OCI-LY1 (cell line): ENCODE data around the gene AKT1.

ENCODE experiments used
- H2AFZ ChIP-seq: fragments of 200-600 bp; sonication (generic), shearing (Covaris generic); 2 replicates; pipeline ENCODE4 v1.6.0; 2014; ENCODE audit warnings: antibody characterized with exemption, mild to moderate bottlenecking, low read length
- H3F3A ChIP-seq: fragments of 200-600 bp; sonication (generic), shearing (Covaris generic); 2 replicates; pipeline ENCODE4 v1.6.0; 2014; ENCODE audit warnings: mild to moderate bottlenecking, antibody characterized with exemption, low read length, moderate library complexity; ENCODE audit not compliant: insufficient read depth
- H3K27ac ChIP-seq: fragments of 200-600 bp; sonication (generic); 2 replicates; pipeline ENCODE4 v1.5.1; 2014; ENCODE audit warnings: low read length, mixed run types, mild to moderate bottlenecking, low read depth; ENCODE audit not compliant: poor library complexity, severe bottlenecking
- H3K27me3 ChIP-seq: fragments of 200-600 bp; sonication (generic); 2 replicates; pipeline ENCODE4 v1.6.0; 2014; ENCODE audit warnings: antibody characterized with exemption, mild to moderate bottlenecking, low read length, moderate library complexity; ENCODE audit not compliant: insufficient read depth
- H3K36me3 ChIP-seq: fragments of 200-600 bp; sonication (generic); 2 replicates; pipeline ENCODE4 v1.6.1; 2014; ENCODE audit warnings: mild to moderate bottlenecking, antibody characterized with exemption, low read length, moderate library complexity, mixed read lengths; ENCODE audit not compliant: insufficient read depth
- H3K4me1 ChIP-seq: fragments of 200-600 bp; sonication (generic); 2 replicates; pipeline ENCODE4 v1.5.1; 2014; ENCODE audit warnings: mild to moderate bottlenecking, low read length, moderate library complexity; ENCODE audit not compliant: insufficient read depth, severe bottlenecking
- H3K4me2 ChIP-seq: fragments of 200-600 bp; sonication (generic), shearing (Covaris generic); 2 replicates; pipeline ENCODE4 v1.6.1; 2014; ENCODE audit warnings: low read length
- H3K4me3 ChIP-seq: fragments of 200-600 bp; sonication (generic); 2 replicates; pipeline ENCODE4 v1.5.1; 2014; ENCODE audit warnings: low read length, low read depth, mild to moderate bottlenecking, mixed read lengths; ENCODE audit not compliant: poor library complexity, severe bottlenecking
- H3K79me2 ChIP-seq: fragments of 200-600 bp; shearing (Covaris generic); 2 replicates; pipeline ENCODE4 v1.6.1; 2016; ENCODE audit warnings: mixed run types, low read length, mixed read lengths; ENCODE audit not compliant: insufficient read depth
- H3K9ac ChIP-seq: fragments of 200-600 bp; sonication (generic), shearing (Covaris generic); 2 replicates; pipeline ENCODE4 v1.6.1; 2014; ENCODE audit warnings: mild to moderate bottlenecking, low read length, mixed read lengths
- H3K9me2 ChIP-seq: fragments of 200-600 bp; sonication (generic), shearing (Covaris generic); 2 replicates; pipeline ENCODE4 v1.6.1; 2014; ENCODE audit warnings: low read depth, mild to moderate bottlenecking, low read length, mixed read lengths
- H3K9me3 ChIP-seq: fragments of 200-600 bp; shearing (Covaris generic); 2 replicates; pipeline ENCODE4 v1.6.1; 2014; ENCODE audit warnings: low read length, mixed read lengths
- H4K20me1 ChIP-seq: fragments of 200-600 bp; sonication (generic), shearing (Covaris generic); 2 replicates; pipeline ENCODE4 v1.6.0; 2016; ENCODE audit warnings: mild to moderate bottlenecking, low read length; ENCODE audit not compliant: insufficient read depth
- CTCF ChIP-seq: fragments of 200-600 bp; sonication (generic), shearing (Covaris generic); IDR thresholded peaks from 2 replicates; pipeline ENCODE4 v1.5.1; 2017; ENCODE audit warnings: mild to moderate bottlenecking, antibody characterized with exemption, low read length, moderate library complexity, mixed read lengths
- EZH2 ChIP-seq: fragments of 200-600 bp; sonication (generic), shearing (Covaris generic); IDR thresholded peaks from 2 replicates; pipeline ENCODE4 v1.8.0; 2017; ENCODE audit warnings: borderline replicate concordance, mixed run types, mild to moderate bottlenecking, antibody characterized with exemption, low read length, moderate library complexity, mixed read lengths

Gene AKT1

GRCh38 chr14:104821971-104822608, 26.5 kb upstream of the AKT1 start:
- H3K4me2 ChIP-seq, result no peak overlapping the region
- H3K27ac ChIP-seq, result no peak overlapping the region
- H3K9me3 ChIP-seq, result 0 out of 2 replicates have a peak, but pooled peaks cover 2% of the 10 kb centered on the region

DNA sequence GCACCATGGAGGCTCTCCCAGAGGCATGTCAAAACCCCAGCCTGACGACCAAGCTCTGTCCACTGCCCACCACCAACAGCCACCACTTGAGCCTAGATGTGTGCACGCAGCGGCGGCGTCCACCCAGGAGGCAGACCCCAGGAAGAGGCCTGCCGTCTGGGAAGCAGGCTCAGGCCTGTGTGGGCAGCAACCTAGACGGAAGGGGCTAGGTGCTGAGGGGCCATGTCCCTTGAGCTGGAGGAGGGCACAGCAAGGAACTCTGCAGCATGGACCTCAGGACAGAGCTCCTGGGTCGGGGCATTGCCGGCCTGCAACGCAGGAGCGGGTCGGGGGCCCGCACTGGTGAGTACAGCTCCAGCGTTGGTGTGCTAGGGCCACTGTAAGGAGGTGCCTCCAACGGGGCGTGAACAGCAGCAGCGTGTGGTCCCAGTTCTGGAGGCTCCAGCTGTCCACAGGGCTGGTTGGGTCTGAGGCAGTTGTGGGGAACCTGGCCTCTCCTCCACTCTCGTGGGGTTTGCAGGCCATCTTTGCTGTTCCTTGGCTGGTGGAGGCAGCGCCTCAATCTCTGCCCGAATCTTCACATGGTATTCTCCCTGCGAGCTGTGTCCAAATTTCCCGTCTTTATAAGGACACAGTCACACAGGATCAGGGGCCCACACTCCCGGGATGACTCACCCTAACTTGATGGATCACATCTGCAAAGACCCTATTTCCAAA, 25.8 kb upstream of the AKT1 start:
- Histone ChIP-seq H3K4me1 (peaks cover 12% of the 10 kb centered on the region), H3F3A (no peaks in the 10 kb centered on the region), H4K20me1 (no peaks in the 10 kb centered on the region), H3K27ac (no peak overlapping the region), H3K4me2 (no peak overlapping the region), H3K9me3 (0 out of 2 replicates have a peak, but pooled peaks cover 2% of the 10 kb centered on the region), H3K9ac (no peak overlapping the region), H3K36me3 (peaks cover 16% of the 10 kb centered on the region; the same call in 1 of the 2 replicates), H3K9me2 (no peaks in the 10 kb centered on the region), H2AFZ (no peak overlapping the region), H3K4me3 (no peak overlapping the region), H3K27me3 (peaks cover 8% of the 10 kb centered on the region; the same call in 1 of the 2 replicates), H3K79me2 (no peaks in the 10 kb centered on the region)
- TF ChIP-seq CTCF, result no peak

More at GRCh38 chr14:104821971-104822608, 26.5 kb upstream of the AKT1 start:
- H3K36me3 ChIP-seq, result peaks cover 16% of the 10 kb centered on the region; the same call in 1 of the 2 replicates
- no peaks in the 10 kb centered on the region for H3K79me2 ChIP-seq
- peaks cover 5% of the 10 kb centered on the region for H3K4me1 ChIP-seq
- H3K4me3 ChIP-seq, result no peak overlapping the region
- H4K20me1 ChIP-seq, result no peaks in the 10 kb centered on the region
- H3K9ac ChIP-seq, result no peak overlapping the region
- H3K9me2 ChIP-seq, result no peaks in the 10 kb centered on the region
- no peaks in the 10 kb centered on the region for H3F3A ChIP-seq
- TF ChIP-seq EZH2 (no peak), CTCF (no peak)
- H2AFZ ChIP-seq, result no peak overlapping the region
- peaks cover 8% of the 10 kb centered on the region; the same call in 1 of the 2 replicates for H3K27me3 ChIP-seq

- Histone ChIP-seq H3K4me1 (peaks cover 10% of the 10 kb centered on the region), H3K9me3 (0 out of 2 replicates have a peak, but pooled peaks cover 2% of the 10 kb centered on the region), H3K27ac (no peak overlapping the region), H4K20me1 (no peaks in the 10 kb centered on the region), H3K4me3 (no peak overlapping the region), H3F3A (no peaks in the 10 kb centered on the region), H3K9me2 (no peaks in the 10 kb centered on the region), H3K79me2 (no peaks in the 10 kb centered on the region), H2AFZ (no peak overlapping the region), H3K4me2 (no peak overlapping the region), H3K27me3 (peaks cover 8% of the 10 kb centered on the region; the same call in 1 of the 2 replicates), H3K36me3 (peaks cover 16% of the 10 kb centered on the region; the same call in 1 of the 2 replicates), H3K9ac (no peak overlapping the region)
- TF ChIP-seq CTCF (no peak), EZH2 (no peak)
Observed at GRCh38 chr14:104820669-104821228, 25.2 kb upstream of the AKT1 start.
